Stimulated activated CD4-positive, alpha-beta T cell treated with anti-CD3 and anti-CD28 coated beads, Interleukin-1b, Interleukin-23, amount 100 ng/mL, for 48 hours (primary cell): ENCODE measurements around the gene PNPLA7.
"Not testable (repeated sequence)": the region's sequence is repeated elsewhere in the genome, so short reads cannot be mapped to it uniquely, and the experiment has no call there.

Experiments
- DNase-seq: peaks from one replicate; pipeline ENCODE4 v3.0.0-alpha.2; 2020

The PNPLA7 gene

DNA sequence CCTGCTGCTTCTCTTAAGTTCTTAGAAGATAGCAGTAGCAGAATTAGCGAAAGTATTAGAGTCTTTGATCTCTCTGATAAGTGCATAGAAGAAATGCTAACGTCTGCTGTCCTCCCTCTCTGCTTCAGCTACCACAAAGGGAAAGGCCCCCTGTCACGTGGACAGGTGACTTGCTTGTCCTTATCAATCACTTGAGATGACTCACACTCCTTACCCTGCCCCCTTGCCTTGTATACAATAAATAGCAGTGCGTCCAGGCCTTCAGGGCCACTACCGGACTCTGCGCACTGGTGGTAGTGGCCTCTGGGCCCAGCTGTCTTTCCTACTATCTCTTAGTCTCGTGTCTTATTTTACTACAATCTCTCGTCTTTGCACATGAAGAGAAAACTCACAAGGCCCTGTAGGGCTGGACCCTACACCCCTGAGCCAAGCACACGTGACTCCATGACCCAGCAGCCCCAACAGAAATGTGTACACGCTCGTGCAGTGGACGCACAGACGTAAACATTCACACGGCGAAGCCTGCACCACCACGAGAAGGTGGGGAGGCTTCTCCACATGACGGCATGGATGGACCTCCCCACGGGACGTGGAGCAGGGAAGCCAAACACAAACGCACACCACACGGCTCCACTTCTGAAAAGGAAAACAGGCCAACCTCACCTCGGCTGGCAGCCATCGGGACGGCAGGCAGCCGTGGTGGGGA is 38.3 kb downstream of the PNPLA7 start:
- DNase-seq = no peak

DNA sequence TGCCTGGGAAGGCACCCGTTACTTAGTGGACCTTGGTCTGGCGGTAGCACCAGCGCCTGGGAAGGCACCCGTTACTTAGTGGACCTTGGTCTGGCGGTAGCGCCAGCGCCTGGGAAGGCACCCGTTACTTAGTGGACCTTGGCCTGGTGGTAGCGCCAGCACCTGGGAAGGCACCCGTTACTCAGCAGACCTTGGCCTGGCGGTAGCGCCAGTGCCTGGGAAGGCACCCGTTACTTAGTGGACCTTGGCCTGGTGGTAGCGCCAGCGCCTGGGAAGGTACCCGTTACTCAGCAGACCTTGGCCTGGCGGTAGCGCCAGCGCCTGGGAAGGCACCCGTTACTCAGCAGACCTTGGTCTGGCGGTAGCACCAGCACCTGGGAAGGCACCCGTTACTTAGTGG is 39.1 kb downstream of the PNPLA7 start:
- DNase-seq = not testable (repeated sequence)

DNA sequence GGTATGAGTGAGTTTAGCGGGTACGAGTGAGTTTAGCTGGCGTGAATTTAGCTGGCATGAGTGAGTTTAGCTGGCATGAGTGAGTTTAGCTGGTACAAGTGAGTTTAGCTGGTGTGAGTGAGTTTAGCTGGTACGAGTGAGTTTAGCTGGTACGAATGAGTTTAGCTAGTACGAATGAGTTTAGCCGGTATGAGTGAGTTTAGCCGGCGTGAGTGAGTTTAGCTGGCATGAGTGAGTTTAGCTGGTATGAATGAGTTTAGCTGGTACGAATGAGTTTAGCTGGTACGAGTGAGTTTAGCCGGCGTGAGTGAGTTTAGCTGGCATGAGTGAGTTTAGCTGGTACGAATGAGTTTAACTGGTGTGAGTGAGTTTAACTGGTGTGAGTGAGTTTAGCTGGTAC is 41.0 kb downstream of the PNPLA7 start:
- DNase-seq = no peak

DNA sequence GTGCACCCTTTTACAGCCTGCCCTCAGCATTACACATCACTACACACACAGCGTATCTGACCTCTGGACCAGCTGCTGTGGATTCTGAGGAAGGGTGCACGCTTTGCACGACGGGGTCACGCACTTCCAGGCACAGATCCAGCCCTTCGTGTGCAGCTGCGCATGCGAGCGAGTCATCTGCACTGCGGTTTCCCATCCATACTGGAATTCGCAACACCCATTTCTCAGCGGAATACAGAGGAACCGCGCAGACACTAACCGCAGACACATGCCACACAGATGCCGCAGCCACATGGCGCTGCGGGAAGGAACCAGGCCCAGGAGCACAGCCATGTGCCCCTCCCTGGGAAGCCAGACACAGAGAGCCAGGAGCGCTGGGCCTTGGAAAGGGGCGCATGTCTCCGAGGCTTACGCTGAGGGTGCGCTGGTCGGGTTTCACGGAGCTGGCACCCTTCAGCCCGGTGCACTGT is 43.5 kb downstream of the PNPLA7 start:
- no peak for DNase-seq

DNA sequence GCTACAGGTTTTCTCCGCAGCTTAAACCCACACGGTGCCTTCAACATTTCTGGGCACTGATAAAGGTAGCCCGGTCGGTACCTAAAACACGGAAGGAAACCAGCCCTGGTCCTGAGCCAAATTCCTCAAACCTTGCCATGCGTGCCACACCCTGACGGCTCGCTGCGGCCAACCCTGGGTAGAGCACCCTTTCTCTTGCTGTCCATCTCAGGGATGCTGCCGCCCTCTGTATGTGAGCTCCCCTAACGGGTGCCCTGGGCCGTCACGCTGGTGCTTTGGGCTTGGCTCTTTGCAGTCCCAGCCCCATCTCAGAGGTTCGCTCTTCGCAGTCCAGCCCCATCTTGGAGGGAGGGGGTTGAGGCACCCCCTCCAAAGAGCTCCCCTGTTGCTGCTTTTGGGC is 43.9 kb downstream of the PNPLA7 start:
- DNase-seq = no peak

DNA sequence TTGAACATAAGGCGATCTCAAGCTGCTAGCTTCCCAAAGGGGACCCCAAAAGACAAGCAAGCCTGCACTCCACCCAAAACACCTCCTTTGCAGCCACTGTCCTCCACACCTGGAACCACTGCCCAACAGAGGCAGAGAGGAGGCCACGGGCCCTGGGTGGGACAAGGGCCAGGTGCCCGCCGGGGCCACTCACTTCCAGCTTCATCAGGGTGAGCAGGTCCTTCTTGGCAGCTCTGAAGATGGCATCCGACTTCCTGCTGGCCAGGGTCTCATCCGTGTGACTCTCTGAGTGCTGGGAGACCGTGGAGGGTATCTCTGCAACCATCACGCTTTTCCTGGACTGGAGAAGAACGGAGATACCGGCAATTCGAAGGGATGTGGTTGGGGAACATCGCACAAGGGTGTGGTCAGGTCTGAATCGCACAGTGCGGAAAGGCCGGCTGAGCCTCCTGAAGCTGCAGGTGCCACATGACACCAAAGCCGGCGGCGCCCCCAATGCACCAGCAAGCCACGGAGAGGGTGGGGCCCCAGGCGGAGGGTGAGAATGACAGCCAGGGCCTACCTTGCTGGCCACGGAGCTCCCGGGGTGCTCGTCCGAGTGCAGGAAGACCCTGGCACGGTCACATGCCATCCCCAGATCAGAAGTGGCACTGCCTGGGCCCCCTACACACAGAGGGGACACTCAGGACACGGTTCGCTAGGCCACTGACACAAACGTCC is 44.6 kb downstream of the PNPLA7 start:
- DNase-seq = no peak

DNA sequence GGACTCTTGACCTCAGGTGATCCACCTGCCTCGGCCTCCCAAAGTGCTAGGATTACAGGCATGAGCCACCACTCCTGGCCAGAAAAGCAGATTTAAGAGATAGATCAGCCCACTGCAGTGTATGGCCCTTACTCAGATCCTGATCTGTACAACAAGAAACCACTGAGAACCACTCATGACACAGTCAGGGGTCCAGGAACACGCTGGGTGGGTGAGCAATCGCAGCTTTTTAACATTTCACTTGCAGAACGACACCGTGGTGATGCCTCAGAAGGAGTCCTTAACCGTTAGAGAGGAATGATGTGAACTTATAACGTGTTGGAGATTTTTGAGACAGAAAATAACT is 45.8 kb downstream of the PNPLA7 start:
- no peak for DNase-seq

DNA sequence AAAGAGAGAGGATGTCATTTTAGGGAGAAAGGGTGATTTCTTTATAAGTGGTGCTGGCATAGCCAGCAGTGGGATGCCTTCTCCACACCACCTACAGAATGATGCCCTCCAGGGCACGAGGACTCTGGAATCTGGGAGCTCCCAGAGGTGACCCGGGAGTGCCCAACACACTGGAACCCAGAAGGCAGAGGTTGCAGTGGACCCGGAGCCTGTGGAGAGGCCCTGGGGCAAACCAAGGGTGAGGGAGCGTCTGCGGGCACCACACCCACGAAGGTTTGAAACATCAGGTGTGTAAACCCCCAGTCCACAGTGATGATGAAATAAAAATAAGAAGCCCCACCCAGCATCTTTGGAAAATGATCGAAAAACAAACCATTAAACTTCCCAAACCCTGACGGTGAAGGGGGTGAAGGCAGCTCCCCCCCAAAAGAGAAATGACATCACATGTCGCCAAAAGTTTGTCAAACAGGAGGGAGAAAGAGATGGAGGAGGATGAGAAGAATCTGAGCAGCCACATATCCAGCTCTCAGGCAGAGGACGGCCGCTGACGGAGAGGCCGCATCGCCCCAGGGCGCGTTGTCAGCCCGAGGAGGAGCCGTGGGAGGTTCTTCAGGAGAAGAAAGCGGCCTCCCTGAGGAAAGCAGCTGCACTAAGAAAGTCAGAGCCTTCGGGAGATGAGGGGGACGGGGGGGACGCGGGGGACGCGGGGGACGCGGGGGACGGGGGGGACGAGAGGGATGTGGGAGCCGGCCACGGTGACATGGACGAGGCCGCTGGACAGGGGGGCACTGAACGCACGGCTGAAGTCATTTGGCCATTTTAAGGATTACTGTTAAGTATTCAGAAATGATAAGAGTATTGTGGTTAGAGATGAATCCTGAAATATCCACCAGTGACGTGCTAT is 47.9 kb downstream of the PNPLA7 start:
- no peak for DNase-seq

DNA sequence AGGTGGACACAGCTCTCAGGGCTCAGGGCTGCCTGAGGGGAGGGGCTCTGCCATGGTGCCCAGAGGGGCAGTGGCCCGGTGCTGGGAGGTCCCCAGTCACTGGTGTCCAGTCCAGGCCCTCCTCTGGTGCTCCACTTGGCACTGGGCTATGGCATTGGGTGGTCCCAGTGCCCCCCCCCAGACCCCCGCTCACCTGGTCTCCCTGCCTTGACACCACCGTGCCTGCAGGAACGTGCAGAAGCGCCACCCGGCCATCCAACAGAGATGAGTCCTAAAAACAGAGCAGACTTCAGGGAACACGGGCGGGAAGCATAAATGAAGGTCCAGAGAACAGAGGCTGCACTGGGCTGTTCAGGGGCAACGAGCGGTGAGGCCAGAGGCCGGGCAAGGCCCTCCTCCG is 48.7 kb downstream of the PNPLA7 start:
- DNase-seq = no peak

DNA sequence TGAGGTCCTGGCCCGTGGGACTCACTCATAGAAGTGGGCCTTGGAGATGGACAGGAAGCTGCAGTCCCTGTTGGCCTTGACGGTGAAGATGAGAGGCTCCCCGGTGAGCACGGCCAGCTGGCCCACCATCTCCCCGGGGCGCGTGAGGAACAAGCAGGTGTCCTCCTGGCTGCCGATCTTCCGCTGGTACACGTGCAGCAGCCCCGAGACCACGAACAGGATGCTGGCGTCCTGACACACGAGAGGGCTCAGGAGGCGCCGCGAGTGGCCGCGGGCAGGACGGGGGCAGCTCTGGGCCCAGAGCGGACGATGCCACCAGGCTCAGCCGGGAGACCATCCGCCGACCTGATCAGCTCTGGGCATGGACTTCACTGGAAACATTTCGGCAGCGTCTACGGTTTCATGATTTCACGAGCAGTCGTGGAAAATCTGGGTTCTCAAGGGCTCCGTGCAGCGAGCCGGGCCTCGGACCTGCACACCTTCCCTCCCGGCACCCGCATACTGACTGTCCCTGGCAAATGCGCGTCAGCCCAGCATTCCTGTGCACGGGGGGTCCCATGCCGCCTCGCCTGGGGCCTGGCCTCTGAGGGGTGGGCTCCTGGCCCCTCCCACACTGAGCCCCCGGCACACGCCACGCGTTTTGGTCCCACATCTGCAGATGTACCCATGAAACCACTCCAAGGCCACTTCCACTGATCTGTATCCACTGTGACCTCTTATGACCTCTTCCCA is 49.4 kb downstream of the PNPLA7 start:
- DNase-seq = no peak

DNA sequence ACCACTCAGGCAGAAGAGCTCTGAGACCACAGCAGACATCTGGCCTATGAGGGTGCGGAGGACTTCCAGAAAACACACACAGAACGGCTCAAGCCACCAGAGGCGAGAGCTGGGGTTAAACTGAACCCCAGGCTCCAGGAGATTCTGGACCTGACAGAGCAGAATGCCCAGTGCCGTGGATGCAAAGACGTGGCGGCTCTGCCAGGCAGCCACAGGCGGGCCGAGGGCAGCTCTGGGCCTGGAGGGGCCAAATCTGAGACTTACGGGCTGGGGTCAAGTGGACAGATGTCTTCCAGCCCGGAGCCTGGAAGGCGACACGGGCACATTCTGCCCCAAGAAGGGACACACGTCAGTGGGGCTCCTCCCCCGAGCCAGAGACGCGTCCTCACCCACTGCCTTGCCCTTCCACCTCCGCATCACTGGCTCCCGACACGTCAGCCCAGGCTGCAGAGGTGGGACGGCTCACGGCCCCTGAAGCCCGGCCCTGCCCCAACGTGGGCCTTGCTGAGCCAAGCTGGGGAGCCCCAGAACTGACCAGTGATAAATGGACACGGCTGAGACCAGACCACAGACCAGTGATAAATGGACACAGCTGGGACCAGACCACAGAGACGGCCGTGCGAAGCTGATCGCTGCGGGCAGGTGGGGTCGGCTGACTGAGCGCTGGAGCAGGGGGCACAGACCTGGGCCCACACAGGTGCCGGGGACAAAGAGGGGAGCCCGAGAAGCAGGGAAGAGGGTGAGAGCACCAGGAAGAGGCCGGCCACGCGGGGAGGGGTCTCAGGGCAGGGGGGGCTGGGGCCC is 50.1 kb downstream of the PNPLA7 start:
- no peak for DNase-seq

DNA sequence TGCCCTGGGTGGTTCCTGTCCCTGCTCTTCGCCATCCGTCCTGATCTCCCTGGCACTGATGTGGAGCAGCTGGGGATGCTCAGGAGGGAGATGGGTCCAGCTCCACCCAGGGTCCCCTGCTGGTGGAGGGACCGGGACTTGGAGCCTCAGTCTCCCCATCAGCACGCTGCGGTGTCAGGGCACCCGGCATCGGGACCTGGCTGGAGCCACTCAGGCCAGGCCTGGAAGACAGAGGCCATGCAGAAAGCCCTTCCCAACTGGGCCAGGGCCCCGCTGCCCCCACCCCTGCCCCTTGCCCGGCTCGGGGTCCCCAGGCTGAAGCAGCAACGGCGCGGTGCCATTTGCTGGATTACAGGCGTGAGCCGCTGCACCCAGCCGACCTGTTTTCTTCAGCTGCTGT is 50.8 kb downstream of the PNPLA7 start:
- DNase-seq = no peak

DNA sequence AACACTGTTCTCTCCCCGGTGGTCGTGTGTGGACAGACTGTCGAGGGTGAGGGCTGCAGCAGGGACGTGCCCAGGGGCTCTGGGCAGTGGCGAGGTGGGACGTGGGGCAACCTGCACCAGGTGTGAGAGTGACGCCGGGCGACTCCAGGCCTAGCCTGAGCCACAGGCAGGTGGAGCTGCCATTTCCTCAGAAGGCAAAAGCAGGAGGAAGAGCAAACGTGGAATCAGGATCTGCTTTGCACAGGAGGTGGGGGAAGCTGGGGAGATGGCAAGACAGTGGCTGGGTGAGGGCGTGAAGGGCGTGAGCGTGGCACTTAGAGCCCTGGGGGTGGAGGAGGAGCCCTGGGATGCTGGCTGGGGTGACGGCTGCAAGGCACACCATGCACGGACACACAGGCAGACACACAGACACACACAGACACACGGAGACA is 51.5 kb downstream of the PNPLA7 start:
- DNase-seq = no peak

DNA sequence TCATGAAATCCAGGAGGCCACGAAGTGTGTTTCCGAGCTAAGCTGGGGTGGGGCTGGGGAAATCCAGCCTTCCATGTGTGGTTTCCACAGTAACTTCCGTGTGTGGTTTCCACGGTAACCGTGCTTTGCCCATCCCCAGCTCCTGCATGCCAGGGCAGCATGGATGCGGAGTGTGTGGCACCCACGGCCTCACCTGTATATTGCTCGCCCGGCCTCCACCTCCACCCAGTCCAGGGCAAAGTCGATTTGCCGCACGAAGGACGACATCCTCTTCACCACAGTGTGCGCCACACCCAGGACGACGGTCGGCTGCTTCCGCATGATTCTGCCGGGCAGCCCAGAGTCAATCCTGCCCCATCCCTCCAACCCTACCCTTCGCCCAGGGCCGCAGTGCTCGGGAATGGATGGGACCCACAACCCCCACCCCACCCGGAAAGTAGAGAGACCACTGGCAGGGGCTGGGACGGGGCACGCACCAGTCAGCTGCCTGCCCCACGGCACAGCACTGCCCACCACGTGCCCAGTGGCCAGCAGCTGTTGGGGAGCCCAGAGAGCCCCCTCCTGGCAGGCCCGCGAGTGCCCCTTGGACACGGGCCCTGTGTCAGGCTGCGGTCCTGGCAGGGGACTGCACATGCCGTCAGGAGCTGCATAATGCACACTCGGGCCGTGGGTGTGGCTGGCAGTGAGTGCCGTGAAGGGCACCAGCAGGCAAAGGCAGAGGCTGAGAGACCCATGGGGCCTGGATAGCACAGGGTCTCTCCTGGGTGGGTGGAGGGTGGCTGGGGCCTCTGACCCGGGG is 52.1 kb downstream of the PNPLA7 start:
- DNase-seq = no peak

DNA sequence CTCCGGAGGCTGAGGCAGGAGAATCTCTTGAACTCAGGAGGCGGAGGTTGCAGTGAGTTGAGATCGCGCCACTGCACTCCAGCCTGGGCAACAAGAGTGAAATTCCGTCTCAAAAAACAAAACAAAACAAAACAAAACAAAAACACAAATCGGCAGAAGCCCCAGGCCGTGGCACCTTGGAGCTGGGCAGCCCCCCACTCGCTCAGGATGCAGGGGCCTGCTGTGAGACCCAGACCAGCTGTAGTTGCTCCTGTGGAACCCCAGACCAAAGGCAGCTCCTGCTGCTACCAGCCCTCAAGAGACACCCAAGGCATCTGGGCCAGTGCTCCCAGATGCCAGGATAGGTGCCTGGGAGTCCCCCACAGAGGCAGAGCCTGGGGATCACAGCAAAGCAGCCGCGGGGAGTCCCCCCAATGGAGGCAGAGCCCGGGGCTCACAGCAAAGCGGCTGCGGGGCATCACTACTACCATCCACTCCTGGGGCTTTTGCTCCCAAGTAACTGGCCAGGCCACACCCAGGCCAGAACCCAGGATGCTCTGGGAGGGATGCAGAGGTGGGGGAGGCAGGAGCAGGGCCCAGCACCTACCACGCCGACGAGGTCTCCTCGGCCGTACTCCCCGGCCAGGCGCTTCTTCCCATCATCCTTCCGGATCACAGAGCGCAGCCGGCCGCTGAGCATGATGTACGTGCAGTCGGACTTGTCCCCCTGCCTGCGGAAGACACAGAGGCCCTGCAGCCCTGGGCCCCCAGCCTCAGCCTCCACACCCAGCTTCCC is 53.4 kb downstream of the PNPLA7 start:
- no peak for DNase-seq

DNA sequence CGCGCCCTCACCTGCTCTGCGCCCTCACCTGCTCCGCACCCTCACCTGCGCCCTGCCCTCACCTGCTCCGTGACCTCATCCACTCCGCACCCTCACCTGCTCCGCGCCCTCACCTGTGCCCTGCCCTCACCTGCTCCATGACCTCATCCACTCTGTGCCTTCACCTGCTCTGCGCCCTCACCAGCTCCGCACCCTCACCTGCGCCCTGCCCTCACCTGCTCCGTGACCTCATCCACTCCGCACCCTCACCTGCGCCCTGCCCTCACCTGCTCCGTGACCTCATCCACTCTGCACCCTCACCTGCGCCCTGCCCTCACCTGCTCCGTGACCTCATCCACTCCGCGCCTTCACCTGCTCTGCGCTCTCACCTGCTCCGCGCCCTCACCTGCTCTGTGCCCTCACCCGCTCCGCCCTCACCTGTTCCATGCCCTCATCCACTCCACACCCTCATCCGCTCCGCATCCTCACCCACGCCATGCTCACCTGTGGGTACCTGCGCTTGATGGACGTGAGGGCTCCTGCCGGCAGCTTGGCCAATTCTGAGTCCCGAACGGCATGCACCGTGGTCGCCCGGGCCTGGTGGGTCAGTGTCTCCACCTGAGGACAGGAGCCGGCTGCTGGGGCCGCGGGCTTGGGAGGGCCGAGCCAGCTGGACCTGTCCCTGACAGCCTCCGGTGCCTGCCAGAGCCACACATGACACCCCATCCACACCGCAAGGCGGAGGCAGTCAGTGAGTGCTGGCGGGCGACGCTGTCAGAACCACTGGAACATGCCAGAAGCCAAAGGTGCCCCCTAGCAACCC is 55.5 kb downstream of the PNPLA7 start:
- DNase-seq = no peak

DNA sequence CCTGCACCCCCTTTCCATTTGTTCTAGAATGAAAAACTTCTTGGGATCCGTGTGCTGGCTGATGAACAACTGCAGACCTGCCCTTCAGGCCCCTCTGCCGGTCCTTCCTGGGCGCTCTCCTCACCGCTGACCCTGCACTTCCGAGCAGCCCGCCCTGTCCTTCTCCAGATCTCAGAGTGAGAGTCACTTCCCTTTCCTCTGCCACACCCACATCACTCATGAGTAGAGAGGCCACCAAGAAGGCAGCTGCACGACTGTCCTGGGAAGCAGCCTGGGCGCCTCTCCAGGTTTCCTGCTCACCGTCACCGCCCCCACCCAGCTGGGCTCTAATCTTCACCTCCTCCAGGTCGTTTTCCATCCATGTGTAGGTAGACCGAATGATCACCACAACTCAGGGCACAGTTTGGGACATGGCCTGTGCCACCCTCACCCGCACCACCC is 56.1 kb downstream of the PNPLA7 start:
- no peak for DNase-seq

DNA sequence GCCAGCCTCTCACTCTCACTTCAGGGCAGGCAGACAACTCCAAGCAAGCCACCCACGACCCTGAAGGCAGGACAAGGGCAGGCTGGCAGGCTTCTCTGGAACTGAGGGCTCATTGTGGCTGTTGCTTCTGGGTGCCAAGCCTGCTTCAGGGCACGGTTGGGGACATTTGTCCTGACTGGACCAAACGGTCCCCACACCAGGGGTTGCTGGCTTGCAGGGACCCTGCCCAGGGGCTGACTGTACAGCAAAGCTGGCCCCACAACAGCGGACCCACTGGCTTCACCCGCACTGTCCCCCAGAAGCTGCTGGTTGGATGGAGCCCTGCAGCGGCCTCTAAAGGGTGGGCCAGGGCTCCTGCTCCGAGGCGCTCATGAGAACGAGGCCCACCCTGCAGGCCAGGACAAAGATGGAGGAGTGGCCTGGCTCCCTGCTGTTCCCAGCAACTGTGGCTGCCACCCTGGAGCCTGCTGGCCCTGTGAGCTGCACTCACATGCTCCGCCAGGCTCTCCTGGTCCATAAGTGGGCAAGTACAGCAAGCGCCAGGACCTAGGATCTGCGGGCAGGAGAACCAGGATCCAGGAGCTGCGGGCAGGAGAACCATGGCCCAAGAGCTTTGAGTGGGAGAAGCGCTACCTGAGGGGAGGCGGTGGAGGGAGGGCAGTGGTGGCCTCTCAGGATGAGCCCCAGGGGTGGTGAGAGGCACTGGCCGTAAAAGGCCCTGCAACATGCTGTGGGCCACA is 56.7 kb downstream of the PNPLA7 start:
- no peak for DNase-seq
